Transverse colon (tissue), 4 donors: ENCODE measurements around the gene ANKZF1.

Experiments
- POLR2A ChIP-seq: fragments of 450-650 bp; IDR thresholded peaks from one replicate; pipeline ENCODE4 v1.6.1; 2016; ENCODE audit warnings: antibody characterized with exemption, mild to moderate bottlenecking, moderate library complexity
- POLR2AphosphoS5 ChIP-seq, 3 donors: sonication (generic); formaldehyde crosslinking; IDR thresholded peaks; one replicate each; pipeline ENCODE4 v1.6.1; 2016; ENCODE audit warnings: antibody characterized with exemption in 3 of 3
- TF ChIP-seq, protein P1 (sequence below), 5 experiments: fragments of 200-600 bp in 3 of 5; fragments of 450-650 bp in 2 of 5; sonication (generic) in 3 of 5; IDR thresholded peaks; 1 replicate in 2 of 5; 2 replicates in 3 of 5; pipeline ENCODE4 v1.5.1; 2016 to 2017; ENCODE audit warnings: antibody characterized with exemption in 5 of 5, inconsistent platforms in 3 of 5, mild to moderate bottlenecking in 2 of 5, moderate library complexity in 1 of 5

GRCh38 chr2:219213486-219214071 is 16.0 kb upstream of the ANKZF1 start:
- TF ChIP-seq POLR2AphosphoS5 (IDR thresholded peaks at IDR 0.05) (no peak), POLR2A (no peak)
- TF ChIP-seq, protein P1, sequence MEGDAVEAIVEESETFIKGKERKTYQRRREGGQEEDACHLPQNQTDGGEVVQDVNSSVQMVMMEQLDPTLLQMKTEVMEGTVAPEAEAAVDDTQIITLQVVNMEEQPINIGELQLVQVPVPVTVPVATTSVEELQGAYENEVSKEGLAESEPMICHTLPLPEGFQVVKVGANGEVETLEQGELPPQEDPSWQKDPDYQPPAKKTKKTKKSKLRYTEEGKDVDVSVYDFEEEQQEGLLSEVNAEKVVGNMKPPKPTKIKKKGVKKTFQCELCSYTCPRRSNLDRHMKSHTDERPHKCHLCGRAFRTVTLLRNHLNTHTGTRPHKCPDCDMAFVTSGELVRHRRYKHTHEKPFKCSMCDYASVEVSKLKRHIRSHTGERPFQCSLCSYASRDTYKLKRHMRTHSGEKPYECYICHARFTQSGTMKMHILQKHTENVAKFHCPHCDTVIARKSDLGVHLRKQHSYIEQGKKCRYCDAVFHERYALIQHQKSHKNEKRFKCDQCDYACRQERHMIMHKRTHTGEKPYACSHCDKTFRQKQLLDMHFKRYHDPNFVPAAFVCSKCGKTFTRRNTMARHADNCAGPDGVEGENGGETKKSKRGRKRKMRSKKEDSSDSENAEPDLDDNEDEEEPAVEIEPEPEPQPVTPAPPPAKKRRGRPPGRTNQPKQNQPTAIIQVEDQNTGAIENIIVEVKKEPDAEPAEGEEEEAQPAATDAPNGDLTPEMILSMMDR (IDR thresholded peaks at IDR 0.05), result no peak
